GM18873 (cell line): ENCODE results near the gene NKX3-2.

Experiments used
- ATAC-seq: cut with Tn5 transposase; IDR thresholded peaks from one replicate; pipeline ENCODE4 v1.9.1; 2021; ENCODE audit warnings: mild to moderate bottlenecking, moderate library complexity, moderate number of reproducible peaks; ENCODE audit not compliant: unreplicated experiment, low FRiP score

Gene NKX3-2

DNA sequence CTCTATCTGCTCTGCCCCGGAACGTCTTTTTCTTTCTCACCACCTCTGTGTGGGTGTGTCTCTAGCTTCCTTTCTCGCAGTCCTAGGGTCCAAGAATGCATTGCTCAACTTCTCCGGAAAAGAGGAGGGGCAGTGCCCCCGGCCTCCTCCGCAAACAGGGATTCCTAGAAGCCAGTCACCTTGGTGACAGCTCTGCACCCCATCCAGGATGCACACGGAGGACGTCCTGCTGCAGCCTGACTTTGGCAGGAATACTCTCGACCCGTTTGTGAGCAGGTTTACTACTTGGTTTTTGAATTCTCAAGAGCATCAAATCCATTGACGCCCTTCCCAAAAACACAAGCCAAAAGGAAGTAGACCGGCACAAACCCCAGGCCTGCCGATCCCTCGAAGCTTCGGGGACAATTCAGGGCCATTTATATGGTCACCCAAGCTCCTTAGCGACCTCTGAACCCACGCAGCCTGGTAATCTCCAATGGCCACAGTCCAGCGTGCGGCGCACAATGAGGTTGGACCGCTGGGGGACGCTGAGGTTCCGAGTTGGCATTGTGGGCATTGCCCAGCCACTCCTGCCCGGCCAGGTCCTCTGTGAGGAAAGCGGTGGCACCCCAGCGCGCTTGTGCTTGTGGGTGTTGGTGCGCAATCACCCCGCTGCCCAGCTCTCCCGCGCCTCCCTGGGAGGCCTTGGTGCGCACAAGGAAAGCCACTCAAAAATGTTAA is 9.8 kb downstream of the NKX3-2 start:
- no peak for ATAC-seq

DNA sequence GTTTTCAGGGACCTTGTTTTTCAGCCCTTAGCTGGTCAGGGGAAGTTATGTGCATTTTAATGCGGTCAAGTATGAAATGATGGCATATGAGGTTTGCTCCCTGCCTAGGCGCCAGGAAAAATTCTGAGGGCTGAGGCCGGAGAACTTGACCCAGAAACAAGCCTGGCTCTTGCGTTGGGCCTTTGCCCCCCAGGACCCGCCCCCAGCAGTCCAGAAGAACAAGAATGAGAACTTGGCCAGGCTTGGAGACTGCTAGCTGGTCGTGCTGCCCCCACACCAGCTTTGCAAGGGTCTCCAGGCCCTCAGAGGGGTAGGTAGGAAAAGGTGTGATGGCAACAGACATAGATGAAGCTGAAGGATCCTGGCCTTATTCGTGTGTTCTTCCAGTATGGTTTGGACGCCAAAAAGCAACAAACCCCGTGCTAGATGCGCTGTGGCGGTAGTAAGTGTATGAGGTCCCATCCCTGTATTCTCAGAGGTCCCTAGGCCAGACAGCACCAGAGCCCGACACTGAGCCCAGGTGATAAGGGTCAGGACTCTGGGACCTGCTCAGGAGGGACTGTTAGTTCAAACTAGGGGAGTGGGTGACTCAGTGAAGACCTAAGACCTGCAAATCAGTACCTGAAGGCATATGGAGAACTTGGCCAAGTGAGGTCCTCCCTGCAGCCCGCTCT is 10.5 kb downstream of the NKX3-2 start:
- no peak for ATAC-seq

- ATAC-seq = no peak
These were observed 12.7 kb downstream of the NKX3-2 start for GRCh38 chr4:13531625-13531998.

DNA sequence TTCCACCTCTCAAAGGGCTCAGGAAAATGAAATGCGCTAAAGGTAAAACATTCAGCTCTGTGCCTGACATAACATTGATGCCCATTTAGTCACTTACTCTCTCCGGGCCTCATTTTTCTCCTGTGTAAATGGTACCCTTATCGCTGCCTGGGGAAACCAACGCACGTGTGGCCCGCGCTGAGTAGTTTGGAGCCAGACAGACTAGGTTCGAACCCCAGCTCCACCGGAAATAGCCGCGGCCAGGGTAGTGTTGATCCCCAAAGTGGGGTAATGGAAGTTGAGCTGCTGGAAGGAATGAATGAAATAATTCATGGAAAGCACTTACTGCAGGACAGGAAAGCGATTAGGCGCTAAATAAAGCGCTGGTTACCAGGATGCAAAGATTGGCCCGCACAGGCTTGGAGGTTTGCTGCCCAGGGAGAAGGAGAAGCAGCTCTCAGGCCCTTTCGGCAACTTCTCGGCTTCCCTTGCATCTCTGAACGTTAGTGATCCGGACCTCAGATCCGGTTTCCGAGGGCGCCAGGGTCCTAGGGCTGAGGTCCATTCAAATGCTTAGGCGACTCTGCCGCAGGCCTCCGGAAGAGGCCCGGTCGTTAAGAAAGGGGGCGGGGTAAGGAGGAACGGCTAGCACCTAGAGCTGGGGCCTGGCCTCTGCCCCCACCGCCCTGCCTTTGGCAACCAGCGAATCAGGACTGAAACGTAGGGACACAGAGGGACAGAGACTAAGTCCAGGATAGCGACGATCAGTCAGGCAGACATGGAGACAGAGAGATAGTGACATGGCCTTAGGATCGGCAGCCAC is 13.3 kb downstream of the NKX3-2 start:
- ATAC-seq = no peak

- no peak for ATAC-seq
These were observed 15.0 kb downstream of the NKX3-2 start for GRCh38 chr4:13529128-13529919.

DNA sequence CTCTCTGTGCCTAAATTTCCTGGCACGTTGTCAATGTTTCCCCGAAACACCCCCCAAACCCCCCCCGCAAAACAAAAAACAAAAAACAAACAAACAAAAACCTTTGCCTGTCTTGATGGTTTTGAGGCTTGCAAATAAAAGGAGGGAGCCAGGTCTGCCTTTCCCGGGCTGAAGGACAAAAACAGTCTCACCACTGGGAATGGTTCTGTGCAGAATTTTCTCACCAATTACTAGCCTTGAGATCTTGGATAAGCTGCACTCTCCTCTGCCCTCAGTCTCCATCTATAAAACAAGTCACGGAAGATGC is 15.5 kb downstream of the NKX3-2 start:
- no peak for ATAC-seq

DNA sequence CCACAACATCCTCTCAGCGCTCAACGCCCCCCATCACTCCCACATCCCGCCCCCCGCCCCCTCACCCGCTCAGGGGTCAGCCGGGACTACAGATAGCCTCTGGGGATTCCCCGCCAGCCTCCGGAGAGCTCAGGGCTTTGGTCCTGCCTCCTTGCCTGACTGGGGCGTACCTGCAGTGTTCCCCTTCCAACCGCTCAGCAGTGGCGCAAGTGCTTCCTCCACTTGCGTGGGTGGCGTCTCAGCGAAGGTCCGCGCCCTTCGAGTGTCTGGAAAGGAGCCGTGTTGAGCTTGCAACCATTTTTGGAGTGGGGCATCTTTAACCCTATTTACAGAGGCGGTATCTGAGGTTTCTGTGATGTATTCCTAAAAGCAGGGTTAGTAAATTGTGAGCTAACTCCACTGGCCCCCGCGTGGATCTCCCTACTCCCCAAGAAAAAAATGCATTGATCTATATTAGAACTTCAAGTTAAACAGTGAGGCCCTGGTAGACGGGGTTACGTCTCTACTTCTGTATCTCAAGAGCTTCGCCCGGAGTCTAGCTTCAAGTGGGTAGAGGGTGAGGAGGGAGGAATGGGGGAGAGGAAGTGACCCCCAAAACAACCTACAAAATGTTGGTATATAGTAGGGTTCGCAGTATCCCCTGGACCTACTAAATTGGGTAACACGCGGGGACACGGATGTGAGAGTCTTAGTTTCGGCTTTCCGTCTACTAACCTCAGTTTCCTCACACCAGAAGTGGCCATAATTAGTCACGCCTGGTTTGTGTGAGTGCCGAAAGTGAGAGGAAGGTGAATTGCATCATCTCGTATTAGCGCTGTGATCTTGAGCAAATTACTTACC is 16.1 kb downstream of the NKX3-2 start:
- ATAC-seq = peak; percentile 86

DNA sequence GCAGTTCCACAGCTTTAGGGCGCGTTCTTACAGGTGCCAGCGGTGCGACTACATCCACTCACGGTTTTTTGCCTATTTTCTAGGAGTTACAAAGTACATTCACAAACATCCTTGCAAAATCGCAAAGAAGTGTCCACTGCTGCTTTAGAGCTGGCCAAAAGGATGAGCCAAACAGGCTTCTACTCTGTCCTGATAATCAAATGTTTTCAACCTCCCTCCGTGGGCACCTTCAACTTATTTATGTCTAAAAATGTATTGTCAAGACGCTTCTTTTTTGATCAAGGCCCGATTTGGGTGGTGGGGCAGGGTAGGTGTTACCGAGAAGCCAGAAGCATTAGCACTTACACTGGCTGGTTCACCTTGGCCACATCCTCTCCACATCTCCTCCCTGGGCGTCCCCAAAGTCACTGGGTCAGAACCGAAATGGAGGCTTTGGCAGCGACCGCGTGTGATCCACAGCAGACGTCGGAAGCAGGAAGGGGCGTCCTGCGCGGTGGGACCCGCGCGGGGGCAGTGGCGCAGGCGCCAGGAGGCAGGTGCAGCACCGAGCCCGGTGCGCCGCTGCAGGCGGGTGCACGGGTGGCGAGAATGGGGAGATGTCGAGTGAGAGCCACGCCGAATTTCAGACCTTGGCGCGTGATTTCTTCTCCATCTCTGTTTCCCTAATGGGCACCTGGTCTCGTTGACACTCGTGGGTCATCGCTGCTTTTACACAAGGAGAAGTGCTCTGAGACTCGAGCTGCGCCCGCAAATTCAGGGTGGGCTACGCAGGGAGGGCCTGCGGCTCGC is 16.9 kb downstream of the NKX3-2 start:
- no peak for ATAC-seq

GRCh38 chr4:13526658-13527057 is 17.6 kb downstream of the NKX3-2 start:
- ATAC-seq = no peak

- no peak for ATAC-seq
These were observed 18.6 kb downstream of the NKX3-2 start for GRCh38 chr4:13525606-13526281.

GRCh38 chr4:13524504-13525243 is 19.6 kb downstream of the NKX3-2 start:
- ATAC-seq = no peak

DNA sequence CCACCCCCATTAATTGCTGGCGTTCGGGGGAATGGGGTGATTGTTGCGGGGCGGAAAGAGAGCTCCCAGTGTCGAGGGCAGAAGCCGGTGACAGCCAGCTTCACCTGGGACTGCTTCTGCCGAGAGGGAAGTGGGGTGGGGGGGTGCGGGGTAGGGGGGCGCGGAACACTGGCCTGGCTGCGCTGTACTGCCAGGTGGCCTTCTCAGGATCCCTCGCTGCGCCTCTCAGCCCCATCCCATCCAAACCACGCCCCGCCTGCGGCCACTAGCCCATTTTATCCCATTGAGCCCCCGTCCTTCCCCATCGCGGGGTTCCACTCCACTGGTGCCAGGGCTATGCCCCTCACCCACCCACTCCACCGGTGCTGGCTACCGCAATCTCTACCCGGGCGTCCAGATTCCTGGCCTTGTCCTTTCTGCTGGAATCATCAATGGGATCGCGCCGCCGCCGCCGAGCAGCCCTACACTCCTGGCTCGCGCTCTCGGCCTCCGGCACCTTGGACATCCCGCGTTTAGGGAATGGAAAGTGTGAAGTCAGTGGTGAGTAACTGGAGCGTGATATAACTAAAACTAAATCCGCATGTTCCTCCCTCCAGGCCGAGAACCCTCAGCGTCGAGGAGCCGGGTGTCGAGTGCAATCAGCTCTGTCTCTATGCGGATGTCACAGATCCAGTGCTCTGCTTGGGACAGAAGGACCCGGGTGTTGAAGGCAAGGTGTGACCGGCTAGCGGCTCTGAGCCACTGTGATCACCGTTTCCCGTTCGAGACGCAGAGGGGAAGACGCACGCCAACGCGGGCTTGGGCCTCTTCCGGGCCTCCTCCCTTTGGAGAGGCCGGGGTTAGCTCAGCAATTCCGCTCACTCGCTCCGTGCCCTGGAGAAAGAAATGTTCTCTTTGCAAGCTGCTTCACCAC is 20.5 kb downstream of the NKX3-2 start:
- no peak for ATAC-seq

DNA sequence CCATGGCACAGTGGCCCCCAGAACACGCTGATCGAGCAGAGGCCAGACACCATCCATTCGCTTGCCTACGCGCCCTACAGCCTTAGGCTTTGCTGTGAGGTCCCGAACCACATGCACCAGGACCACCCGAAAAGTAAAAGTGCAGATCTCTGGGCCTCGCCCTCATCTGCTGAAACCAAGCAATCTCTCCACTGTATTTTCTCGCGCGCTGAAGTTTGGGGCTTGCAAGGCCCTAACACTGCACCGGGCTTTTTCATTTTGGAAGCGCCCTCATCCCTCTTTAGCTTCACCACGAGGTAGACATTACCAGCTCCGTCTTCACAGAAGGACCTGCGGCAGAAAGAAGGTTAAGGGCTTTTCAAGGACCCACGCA is 21.2 kb downstream of the NKX3-2 start:
- no peak for ATAC-seq

DNA sequence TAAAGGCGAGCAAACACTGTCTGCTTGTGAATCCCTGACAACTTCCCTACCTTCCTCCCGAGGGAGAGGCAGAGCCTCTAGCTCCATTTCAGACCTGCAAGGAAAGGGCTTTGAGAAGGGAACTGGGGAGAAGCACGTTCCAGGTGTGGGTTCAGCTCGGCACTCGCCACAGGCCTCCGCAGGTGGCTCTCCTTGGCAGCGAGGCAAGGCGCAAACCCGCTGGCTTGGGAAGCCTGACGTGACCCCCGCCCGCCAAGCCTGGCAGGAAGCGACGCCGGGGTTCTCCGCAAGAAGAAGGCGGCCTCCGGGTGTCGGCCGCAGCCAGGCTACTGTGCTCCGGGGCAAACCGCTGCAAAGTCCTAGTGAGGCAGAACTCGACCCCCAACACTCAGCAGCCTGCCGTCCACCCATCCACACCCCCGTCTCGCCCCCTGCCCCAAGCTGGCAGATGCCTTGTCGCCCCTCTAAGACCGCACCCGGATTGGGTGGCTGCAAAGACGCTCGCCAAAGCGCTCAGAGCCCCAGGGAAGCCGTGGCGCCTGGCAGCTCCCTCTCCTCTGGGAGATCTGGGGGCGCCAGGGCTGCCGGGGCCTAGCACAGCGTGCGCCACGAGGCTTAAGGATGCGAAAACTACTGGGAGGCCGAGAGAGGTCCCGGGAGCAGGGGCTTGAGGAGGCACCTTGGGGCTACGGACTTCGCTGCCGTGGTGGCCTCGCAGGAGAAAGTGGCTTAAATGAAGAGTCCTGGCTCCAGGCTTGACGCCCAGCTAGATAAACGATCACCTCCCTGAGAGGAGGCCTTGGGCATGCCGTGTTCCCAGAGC is 21.8 kb downstream of the NKX3-2 start:
- no peak for ATAC-seq

DNA sequence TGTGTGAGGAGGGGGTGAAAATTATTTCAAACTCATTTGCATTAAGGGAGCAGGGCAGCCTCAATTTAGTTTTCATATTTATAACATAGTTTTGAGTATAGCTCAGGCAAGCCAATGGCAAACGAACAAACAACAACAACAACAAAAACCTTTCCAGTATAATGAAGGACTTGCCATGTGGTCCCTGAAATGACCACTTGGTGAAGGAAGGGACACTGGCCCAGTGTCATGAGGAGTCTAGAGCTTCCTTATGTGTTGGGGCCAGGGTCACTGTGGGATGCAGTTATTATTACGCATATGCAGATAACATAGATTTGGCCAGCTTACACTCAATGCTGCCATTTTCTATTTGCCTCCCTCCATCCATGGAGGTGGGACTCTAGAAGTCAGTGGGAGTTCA is 23.3 kb downstream of the NKX3-2 start:
- ATAC-seq = no peak

GRCh38 chr4:13516315-13516860 is 27.9 kb downstream of the NKX3-2 start:
- ATAC-seq = no peak
